ENCODE results near the gene GNG12.

The GNG12 gene

GRCh38 chr1:67814121-67814772 lies 19.0 kb downstream of the GNG12 start:
- DNase-seq (no peak), ATAC-seq (no peak)
- Mint-ChIP-seq H3K9me3 (no peaks in the 10 kb centered on the region), H3K4me3 (no peak overlapping the region), H3K27me3 (peaks cover 14% of the 10 kb centered on the region), H3K27ac (no peak overlapping the region), H3K4me1 (peaks cover 8% of the 10 kb centered on the region), H3K36me3 (ENCODE audit: low read depth) (no peaks in the 10 kb centered on the region)

DNA sequence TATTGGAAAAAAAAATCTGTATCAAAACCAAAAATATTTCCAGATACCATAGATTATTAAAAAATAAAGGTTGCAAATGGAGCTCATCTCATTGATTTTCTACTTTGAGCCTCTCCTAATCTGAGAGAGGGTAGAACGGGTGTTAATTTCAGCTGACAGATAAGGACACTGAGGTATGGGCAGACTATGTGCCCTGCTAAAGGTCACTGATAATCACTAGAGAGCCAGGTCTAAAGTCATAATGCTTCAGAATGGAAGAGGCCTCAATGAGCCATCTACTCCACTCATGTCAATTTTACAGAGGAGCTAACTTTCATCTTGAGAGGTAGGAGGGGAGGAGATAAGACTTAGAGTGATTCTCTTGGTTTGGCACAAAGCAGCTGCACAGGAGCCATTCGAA lies 21.0 kb downstream of the GNG12 start:
- H3K36me3 Mint-ChIP-seq (ENCODE audit: low read depth), result no peaks in the 10 kb centered on the region
- peaks cover 13% of the 10 kb centered on the region for H3K27me3 Mint-ChIP-seq
- no peak for DNase-seq
- H3K4me1 Mint-ChIP-seq, result no peaks in the 10 kb centered on the region
- no peaks in the 10 kb centered on the region for H3K9me3 Mint-ChIP-seq
- H3K4me3 Mint-ChIP-seq, result no peak overlapping the region
- no peak overlapping the region for H3K27ac Mint-ChIP-seq
- ATAC-seq, result no peak

- ATAC-seq, result no peak
These were observed 21.5 kb downstream of the GNG12 start for GRCh38 chr1:67811781-67812180.

DNA sequence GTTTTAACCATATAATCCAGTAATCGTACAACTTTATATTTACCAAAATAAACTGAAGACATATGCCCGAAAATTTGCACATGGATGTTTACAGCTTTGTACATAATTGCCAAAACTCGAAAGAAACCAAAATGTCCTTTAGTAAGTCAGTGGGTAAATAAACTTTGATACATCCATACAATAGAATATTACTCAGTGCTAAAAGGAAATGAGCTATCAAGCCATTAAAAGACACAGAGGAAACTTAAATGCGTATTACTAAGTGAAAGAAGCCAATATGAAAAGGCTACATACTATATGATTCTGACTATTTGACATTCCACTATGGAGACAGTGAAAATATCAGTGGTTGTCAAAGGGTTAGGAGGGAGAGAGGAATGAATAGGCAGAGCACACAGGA lies 23.4 kb downstream of the GNG12 start:
- Mint-ChIP-seq H3K36me3 (ENCODE audit: low read depth) (no peaks in the 10 kb centered on the region), H3K4me3 (no peak overlapping the region), H3K27me3 (peaks cover 23% of the 10 kb centered on the region), H3K4me1 (no peaks in the 10 kb centered on the region), H3K27ac (no peak overlapping the region), H3K9me3 (no peaks in the 10 kb centered on the region)
- DNase-seq (no peak), ATAC-seq (no peak)

More at GRCh38 chr1:67811781-67812180, 21.5 kb downstream of the GNG12 start:
- no peak for DNase-seq
- Mint-ChIP-seq H3K4me1 (no peaks in the 10 kb centered on the region), H3K27me3 (peaks cover 15% of the 10 kb centered on the region), H3K36me3 (ENCODE audit: low read depth) (no peaks in the 10 kb centered on the region), H3K4me3 (no peak overlapping the region), H3K27ac (no peak overlapping the region), H3K9me3 (no peaks in the 10 kb centered on the region)

- ATAC-seq, result no peak
- Mint-ChIP-seq H3K36me3 (ENCODE audit: low read depth) (no peaks in the 10 kb centered on the region), H3K4me1 (no peaks in the 10 kb centered on the region), H3K27ac (no peak overlapping the region), H3K4me3 (no peak overlapping the region), H3K27me3 (peaks cover 38% of the 10 kb centered on the region), H3K9me3 (no peaks in the 10 kb centered on the region)
- no peak for DNase-seq
These were observed 26.0 kb downstream of the GNG12 start for GRCh38 chr1:67807282-67807681.

GRCh38 chr1:67804710-67805109 lies 28.6 kb downstream of the GNG12 start:
- no peak for ATAC-seq
- H3K9me3 Mint-ChIP-seq, result no peaks in the 10 kb centered on the region
- no peak overlapping the region for H3K4me3 Mint-ChIP-seq
- no peaks in the 10 kb centered on the region for H3K4me1 Mint-ChIP-seq
- DNase-seq, result no peak
- peaks cover 49% of the 10 kb centered on the region for H3K27me3 Mint-ChIP-seq
- no peaks in the 10 kb centered on the region for H3K36me3 Mint-ChIP-seq (ENCODE audit: low read depth)
- H3K27ac Mint-ChIP-seq, result no peak overlapping the region

DNA sequence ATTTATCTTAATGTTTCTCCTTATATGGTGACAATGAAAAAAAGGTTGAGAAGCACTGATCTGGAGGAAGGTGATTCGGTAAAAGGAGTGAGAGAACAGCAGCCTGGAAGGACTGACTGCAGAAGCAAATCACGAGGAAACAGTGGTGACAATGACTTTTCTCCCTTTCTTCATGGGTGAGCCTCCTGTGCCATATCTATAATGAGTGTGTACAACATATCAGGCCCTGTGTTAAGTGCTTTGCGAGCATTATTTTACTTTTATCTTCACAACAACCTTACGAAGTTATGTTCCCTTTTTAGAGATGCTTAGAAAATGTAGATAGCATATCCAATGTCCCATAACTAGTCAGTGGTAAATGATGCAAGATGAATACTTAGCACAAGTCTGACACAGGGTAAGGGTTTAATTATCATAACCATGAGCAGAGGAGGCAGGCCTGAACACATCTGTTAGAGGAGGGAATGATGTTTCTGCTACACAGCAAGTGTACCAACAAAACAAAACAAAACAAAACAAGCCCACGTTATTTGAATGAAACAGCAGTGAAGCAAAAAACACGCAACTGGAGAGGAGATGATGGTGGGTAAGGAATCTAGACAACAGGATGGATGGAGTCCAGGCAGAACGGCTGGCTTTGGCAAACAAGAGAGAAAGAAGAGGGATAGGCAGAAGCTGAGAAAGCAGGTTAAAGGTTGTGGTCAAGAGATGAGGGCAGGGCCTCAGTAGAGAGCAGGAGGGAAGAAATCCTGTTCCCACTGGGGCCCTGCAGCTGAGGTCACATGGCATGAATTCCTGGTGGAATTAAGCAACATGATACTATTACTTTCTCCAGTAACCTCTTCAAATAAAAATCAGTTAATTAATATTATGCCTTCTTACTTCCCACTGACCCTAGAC lies 29.6 kb downstream of the GNG12 start:
- H3K27ac Mint-ChIP-seq, result no peak overlapping the region
- H3K4me3 Mint-ChIP-seq, result no peak overlapping the region
- H3K9me3 Mint-ChIP-seq, result no peaks in the 10 kb centered on the region
- peaks cover 45% of the 10 kb centered on the region for H3K27me3 Mint-ChIP-seq
- H3K4me1 Mint-ChIP-seq, result no peaks in the 10 kb centered on the region
- ATAC-seq, result no peak
- DNase-seq, result no peak
- no peaks in the 10 kb centered on the region for H3K36me3 Mint-ChIP-seq (ENCODE audit: low read depth)

DNA sequence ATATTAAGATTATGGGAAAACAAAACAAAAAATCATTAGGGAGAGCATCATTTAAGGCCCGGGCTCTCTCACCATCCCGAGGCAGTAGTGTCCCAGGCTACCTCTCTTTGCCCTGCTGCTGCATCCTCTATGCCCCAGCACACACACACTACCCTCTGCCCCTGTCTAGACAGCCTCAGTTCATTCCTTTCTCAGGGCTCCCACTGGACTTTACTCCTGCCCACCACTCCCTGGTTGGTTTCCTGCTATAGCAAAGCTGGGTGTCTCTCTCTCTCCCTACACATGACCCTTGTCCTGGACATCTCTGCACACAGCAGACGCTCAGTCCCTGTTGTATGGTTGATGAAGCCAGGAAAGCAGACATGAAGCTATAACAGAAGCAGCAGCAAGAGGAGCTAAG lies 30.7 kb downstream of the GNG12 start:
- H3K36me3 Mint-ChIP-seq (ENCODE audit: low read depth), result no peaks in the 10 kb centered on the region
- ATAC-seq, result no peak

DNA sequence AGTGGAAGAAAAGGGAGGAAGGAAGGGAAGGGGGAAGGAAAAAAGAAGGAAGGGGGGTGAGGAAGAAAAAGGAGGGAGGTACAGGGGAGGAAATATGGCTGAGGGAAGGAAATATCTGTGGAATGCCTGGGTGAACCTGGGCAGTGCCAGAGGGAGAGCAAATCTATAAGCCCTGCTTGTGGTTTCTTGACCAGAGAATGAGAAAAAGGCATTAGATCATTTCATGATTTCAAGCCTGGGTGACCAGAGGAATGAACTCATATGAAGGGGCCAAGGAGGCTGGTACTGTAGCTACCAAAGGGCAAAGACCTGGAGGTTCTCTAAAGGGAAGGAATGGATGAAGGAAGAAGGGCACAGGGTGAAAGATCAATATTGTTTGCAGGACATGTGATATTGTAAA lies 31.4 kb downstream of the GNG12 start:
- ATAC-seq (no peak), DNase-seq (no peak)
- Mint-ChIP-seq H3K27me3 (peaks cover 48% of the 10 kb centered on the region), H3K27ac (no peak overlapping the region), H3K9me3 (peaks cover 5% of the 10 kb centered on the region), H3K4me1 (no peaks in the 10 kb centered on the region), H3K36me3 (ENCODE audit: low read depth) (no peaks in the 10 kb centered on the region), H3K4me3 (no peak overlapping the region)

More for the DNA sequence above, 30.7 kb downstream of the GNG12 start:
- no peaks in the 10 kb centered on the region for H3K4me1 Mint-ChIP-seq
- no peak overlapping the region for H3K27ac Mint-ChIP-seq
- peaks cover under 1% of the 10 kb centered on the region for H3K9me3 Mint-ChIP-seq
- peaks cover 47% of the 10 kb centered on the region for H3K27me3 Mint-ChIP-seq
- no peak for DNase-seq
- H3K4me3 Mint-ChIP-seq, result no peak overlapping the region

- ATAC-seq (no peak), DNase-seq (no peak)
- no peaks in the 10 kb centered on the region for H3K4me1 Mint-ChIP-seq
- H3K27ac Mint-ChIP-seq, result no peak overlapping the region
- peaks cover 9% of the 10 kb centered on the region for H3K9me3 Mint-ChIP-seq
- peaks cover 14% of the 10 kb centered on the region for H3K27me3 Mint-ChIP-seq
- no peaks in the 10 kb centered on the region for H3K36me3 Mint-ChIP-seq (ENCODE audit: low read depth)
- no peak overlapping the region for H3K4me3 Mint-ChIP-seq
These were observed 37.9 kb downstream of the GNG12 start for GRCh38 chr1:67795179-67795912.

GRCh38 chr1:67793562-67793961 lies 39.7 kb downstream of the GNG12 start:
- Mint-ChIP-seq H3K27ac (no peak overlapping the region), H3K36me3 (ENCODE audit: low read depth) (no peaks in the 10 kb centered on the region), H3K27me3 (peaks cover 12% of the 10 kb centered on the region), H3K4me1 (no peaks in the 10 kb centered on the region), H3K4me3 (no peak overlapping the region), H3K9me3 (peaks cover 9% of the 10 kb centered on the region)
- DNase-seq (no peak), ATAC-seq (no peak)

DNA sequence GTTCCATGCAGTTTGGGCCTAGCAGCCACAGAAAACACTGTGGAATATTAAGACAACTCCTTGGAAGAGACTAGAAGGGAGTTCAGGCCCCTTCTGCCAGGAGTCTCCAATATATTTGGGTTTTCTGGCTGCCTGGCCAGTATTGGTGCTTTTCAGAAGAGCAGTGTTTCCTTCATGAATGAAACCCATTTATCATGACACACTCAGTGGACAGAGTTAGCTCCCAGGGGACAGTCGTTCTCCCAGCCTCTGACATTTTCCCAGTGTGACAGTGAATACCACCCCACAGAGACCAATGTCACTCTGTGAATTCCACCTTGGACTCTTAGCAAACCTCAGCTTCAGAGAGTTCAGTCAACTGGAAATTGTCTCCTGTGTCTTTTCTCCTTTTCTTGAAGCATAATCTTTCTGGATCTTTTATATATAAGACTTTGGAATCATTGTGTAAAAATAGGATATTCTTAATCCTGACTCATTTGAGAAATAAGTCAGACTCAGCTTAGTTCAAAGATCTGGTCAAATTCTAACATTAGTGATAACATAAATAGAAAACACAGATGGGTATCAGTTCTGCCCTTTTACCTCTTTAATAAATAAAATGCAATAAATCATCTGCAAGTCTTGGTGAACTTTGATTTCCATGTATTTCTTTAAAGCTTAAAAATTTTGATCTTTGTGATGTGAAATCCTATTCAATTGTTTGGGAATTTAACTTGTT lies 40.4 kb downstream of the GNG12 start:
- Mint-ChIP-seq H3K9me3 (peaks cover 9% of the 10 kb centered on the region), H3K4me3 (no peak overlapping the region), H3K4me1 (no peaks in the 10 kb centered on the region), H3K27ac (no peak overlapping the region), H3K27me3 (peaks cover 6% of the 10 kb centered on the region), H3K36me3 (ENCODE audit: low read depth) (no peaks in the 10 kb centered on the region)
- DNase-seq (no peak), ATAC-seq (no peak)

DNA sequence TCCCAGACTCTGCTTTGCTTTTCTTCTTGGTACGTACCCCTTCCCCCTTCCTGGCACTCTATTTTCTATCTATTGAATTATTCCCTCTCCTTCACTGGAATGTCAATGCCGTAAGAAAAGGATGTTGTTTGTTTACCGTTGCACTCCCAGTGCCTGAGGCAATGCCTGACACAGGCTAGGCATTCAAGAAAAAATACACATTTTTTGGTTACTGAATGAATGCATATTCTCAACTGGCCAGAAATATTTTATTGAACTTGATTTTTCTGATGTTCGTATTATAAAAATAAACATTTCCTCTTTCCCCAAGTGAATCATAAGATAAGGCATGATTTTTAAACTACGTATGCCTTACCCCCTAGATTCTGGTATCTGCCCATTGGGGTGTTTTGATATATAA lies 41.2 kb downstream of the GNG12 start:
- ATAC-seq, result no peak
- Mint-ChIP-seq H3K4me3 (no peak overlapping the region), H3K4me1 (no peaks in the 10 kb centered on the region), H3K27ac (no peak overlapping the region), H3K36me3 (ENCODE audit: low read depth) (no peaks in the 10 kb centered on the region), H3K27me3 (peaks cover 3% of the 10 kb centered on the region), H3K9me3 (peaks cover 4% of the 10 kb centered on the region)
- no peak for DNase-seq

DNA sequence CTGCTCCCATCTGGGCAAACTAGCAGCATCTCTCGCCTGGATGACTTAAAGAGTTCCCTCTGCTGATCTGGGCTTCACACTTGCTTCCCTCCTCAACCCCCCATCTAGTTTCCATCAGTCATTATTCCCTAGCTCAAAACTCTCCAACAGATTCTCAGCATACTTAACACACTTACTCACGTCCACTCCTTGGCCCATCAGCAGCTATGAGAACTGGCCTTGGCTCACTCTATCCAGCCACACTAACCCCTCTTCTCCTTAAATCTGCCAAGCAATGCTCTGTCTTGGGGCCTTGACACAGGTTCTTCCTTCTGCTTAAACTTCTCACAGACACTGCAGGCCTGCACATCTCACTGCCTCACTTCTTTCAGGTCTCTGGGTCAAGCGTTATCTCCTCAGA lies 41.6 kb downstream of the GNG12 start:
- Mint-ChIP-seq H3K4me1 (no peaks in the 10 kb centered on the region), H3K9me3 (peaks cover 4% of the 10 kb centered on the region), H3K36me3 (ENCODE audit: low read depth) (no peaks in the 10 kb centered on the region), H3K27ac (no peak overlapping the region), H3K27me3 (peaks cover 3% of the 10 kb centered on the region), H3K4me3 (no peak overlapping the region)
- DNase-seq (no peak), ATAC-seq (no peak)

Data from activated naive CD8-positive, alpha-beta T cell treated with anti-CD3 and anti-CD28 coated beads, Interleukin-2, amount 50 U/mL, for 24 hours (primary cell).